ENCODE measurements around the gene OR6C76.
"Not testable (repeated sequence)": the region's sequence is repeated elsewhere in the genome, so short reads cannot be mapped to it uniquely, and the experiment has no call there.

The OR6C76 gene

DNA sequence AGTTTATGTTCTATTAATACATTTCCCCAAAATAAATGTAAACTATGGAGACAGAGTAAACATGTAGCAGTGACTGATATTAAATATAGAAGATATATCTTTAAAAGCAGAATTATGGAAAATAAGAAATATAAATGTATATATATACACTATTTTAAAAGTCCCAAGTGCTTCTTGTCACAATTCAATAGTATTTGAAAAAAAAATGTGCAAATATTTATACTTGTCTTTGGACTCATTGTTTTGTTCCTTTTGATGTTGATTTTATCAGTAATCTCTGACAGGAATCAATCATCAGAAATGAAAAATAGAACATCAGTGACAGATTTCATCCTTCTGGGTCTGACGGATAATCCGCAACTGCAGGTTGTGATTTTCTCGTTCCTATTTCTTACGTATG lies at the start of gene OR6C76:
OR6C76 (plus strand) TSS at position 301 of the 400 bp plus-strand sequence; CDS start at position 301, 0 bp downstream.
- TF ChIP-seq, protein P1, sequence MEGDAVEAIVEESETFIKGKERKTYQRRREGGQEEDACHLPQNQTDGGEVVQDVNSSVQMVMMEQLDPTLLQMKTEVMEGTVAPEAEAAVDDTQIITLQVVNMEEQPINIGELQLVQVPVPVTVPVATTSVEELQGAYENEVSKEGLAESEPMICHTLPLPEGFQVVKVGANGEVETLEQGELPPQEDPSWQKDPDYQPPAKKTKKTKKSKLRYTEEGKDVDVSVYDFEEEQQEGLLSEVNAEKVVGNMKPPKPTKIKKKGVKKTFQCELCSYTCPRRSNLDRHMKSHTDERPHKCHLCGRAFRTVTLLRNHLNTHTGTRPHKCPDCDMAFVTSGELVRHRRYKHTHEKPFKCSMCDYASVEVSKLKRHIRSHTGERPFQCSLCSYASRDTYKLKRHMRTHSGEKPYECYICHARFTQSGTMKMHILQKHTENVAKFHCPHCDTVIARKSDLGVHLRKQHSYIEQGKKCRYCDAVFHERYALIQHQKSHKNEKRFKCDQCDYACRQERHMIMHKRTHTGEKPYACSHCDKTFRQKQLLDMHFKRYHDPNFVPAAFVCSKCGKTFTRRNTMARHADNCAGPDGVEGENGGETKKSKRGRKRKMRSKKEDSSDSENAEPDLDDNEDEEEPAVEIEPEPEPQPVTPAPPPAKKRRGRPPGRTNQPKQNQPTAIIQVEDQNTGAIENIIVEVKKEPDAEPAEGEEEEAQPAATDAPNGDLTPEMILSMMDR (IDR thresholded peaks at IDR 0.05; ENCODE audit: low read depth, low read length): no peak
- in situ Hi-C loops (cut with HindIII; ENCODE audit: low sequenced_read_pairs): no loop called here
- no peak for DNase-seq (ENCODE audit: low read depth, low spot score)
- no peak within 1 kb of the TSS for H3K4me3 ChIP-seq (ENCODE audit: low read depth, low read length)

DNA sequence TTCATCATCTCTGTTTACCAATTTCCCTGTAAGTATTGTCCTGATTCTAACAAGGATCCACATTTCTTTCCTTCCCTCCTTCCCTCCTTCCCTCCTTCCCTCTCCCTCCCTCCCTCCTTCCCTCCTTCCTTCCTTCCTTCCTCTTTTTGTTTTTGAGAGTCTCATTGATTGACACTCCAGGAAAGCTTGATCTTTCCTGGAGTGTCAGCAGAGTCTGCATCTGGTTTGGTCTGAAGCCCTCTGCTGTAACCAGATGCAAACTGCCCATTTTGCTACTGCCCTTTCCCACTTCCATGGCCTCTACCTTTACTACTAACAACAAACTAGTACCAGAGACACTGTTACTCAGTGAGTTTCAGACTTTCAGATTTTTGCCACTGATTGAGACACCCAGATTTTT lies 40.2 kb upstream of the OR6C76 start:
- no peak overlapping the region for H3K4me3 ChIP-seq (ENCODE audit: low read depth, low read length)
- in situ Hi-C loops (cut with HindIII; ENCODE audit: low sequenced_read_pairs): no loop called here
- TF ChIP-seq, protein P1 (IDR thresholded peaks at IDR 0.05; ENCODE audit: low read depth, low read length): no peak
- DNase-seq (ENCODE audit: low read depth, low spot score): no peak

DNA sequence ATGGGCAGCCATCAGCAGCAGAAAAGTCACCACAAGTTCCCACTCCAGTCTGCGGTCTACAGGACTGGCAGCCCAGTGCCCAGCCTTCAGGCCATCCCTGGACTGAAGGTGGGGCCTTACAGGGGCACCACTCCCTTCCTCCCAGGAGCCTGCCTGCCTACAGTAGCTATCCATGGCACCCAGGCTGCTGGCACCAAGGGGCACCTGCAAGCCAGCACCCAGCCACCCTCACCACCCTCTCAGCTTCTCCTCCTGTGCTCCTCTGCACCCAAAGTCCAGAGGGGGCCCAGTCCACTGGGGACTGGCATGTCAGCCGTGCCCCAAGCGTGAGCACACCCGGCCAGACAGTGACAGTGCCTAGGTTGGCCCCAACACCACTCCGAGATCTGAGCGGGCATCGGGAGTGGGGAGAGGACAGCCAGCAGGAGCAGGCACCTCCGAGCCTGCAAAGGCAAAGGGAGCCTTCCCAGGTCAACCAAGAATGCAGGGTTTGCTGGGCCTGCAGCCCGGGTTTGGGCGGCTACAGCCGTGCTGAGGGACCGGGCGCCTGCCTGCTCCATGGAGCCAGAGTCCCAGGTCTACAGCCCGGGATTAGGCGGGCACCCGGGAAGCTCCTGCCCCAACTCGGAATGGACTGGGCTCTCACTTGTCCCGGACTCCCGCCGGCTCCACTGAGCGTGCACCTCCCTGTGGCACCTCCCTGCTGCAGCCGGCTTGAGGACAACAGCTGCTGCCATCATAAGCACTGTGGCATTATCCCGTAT lies 33.8 kb upstream of the OR6C76 start:
- in situ Hi-C loops (cut with HindIII; ENCODE audit: low sequenced_read_pairs): no loop called here
- H3K4me3 ChIP-seq (ENCODE audit: low read depth, low read length): no peak overlapping the region
- DNase-seq (ENCODE audit: low read depth, low spot score): no peak
- TF ChIP-seq, protein P1 (IDR thresholded peaks at IDR 0.05; ENCODE audit: low read depth, low read length): no peak

DNA sequence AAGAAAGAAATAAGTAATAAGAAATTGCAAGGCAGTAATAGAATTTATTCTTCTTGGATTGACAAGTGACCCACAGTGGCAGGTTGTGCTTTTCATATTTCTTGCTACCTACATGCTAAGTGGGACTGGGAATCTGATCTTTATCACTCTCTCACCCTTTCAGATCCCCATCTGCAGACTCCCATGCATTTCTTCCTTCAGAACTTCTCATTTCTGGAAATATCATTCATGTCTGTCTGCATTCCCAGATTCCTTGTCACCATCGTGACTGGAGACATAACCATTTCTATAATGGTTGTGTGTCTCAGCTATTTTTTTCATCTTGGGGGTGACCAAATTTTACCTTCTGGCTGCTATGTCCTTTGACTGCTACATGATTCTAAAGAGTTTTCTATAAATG lies 29.7 kb upstream of the OR6C76 start:
- TF ChIP-seq, protein P1 (IDR thresholded peaks at IDR 0.05; ENCODE audit: low read depth, low read length): no peak
- H3K4me3 ChIP-seq (ENCODE audit: low read depth, low read length): no peak overlapping the region
- DNase-seq (ENCODE audit: low read depth, low spot score): no peak
- in situ Hi-C loops (cut with HindIII; ENCODE audit: low sequenced_read_pairs): no loop called here

DNA sequence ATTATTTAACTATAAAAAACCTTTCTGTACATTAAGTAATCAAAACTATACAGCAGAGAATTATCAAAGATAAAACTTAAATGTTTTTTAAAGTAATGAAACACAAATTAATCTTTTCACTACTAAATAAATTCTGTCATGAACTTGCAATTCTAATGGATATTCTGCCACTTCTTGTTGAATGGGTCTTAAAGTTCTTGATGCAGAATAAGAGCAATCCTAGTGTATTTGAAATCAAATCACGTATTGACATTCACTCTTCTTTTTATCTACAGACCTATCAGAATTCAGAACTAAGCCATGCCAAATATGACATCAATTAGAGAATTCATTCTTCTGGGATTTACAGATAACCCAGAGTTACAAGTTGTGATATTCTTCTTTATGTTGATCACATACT lies 25.8 kb upstream of the OR6C76 start, which contains the start of gene OR6C65:
OR6C65 (plus strand) TSS at position 301 of the 400 bp plus-strand sequence; CDS start at position 301, 0 bp downstream.
- no peak for DNase-seq (ENCODE audit: low read depth, low spot score)
- in situ Hi-C loops (cut with HindIII; ENCODE audit: low sequenced_read_pairs): no loop called here

DNA sequence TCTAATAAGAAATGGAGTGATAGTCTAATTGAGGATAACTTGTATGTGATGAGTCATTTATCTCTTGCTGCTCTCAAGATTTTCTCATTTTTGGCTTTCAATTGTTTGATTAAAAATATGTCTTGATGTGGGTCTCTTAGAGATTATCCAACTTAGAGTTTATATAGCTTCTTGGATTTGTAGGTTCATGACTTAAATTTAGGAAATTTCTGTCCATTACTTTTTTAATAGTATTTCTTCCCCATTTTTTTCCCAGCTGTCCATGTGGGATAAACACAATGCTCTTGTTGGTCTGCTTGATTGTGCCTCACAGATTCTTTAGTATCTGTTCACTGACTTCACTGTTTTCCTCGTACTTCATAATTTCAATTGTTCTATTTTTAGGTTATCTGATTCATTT lies 18.2 kb upstream of the OR6C76 start:
- in situ Hi-C loops (cut with HindIII; ENCODE audit: low sequenced_read_pairs): no loop called here
- H3K4me3 ChIP-seq (ENCODE audit: low read depth, low read length): no peak overlapping the region
- DNase-seq (ENCODE audit: low read depth, low spot score): no peak
- TF ChIP-seq, protein P1 (IDR thresholded peaks at IDR 0.05; ENCODE audit: low read depth, low read length): no peak

More for the DNA sequence above, 25.8 kb upstream of the OR6C76 start, which contains the start of gene OR6C65:
- TF ChIP-seq, protein P1 (IDR thresholded peaks at IDR 0.05; ENCODE audit: low read depth, low read length): no peak
- no peak within 1 kb of the TSS for H3K4me3 ChIP-seq (ENCODE audit: low read depth, low read length)

DNA sequence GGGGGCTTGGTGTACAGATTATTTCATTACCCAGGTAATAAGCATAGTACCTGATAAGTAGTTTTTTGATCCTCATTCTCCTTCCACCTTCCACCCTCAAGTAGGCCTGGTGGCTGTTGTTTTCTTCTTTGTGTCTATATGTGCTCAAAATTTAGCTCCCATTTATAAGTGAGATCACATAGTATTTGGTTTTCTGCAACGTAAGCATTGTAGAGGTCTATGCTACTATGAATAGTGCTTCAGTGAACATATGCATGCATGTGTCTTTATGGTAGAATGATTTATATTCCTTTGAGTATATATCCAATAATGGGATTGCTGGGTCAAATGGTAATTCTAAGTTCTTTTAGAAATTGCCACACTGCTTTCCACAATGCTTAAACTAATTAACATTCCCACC lies 16.9 kb upstream of the OR6C76 start:
- H3K4me3 ChIP-seq (ENCODE audit: low read depth, low read length); DNase-seq (ENCODE audit: low read depth, low spot score); in situ Hi-C loops (cut with HindIII; ENCODE audit: low sequenced_read_pairs): not testable (repeated sequence)

DNA sequence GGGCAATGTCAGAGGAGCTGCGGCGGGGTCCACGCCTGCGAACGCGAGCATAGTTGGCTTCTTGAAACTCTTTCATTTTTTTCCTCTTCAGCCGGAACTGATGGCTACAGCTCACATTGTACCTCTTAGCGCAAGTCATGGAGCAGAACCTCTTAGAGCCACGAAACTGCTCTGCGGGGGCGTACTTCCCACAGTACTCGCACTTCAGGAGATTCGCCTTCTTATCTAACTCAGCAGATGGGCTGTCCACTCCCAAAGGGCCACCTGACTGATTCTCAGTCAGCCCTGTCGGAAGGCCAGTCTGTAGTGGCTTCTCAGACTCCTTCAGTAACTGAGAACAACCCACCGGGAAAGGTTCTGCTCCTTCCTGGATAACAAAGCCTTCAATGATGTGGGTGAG lies 13.9 kb upstream of the OR6C76 start:
- DNase-seq (ENCODE audit: low read depth, low spot score); H3K4me3 ChIP-seq (ENCODE audit: low read depth, low read length); in situ Hi-C loops (cut with HindIII; ENCODE audit: low sequenced_read_pairs): not testable (repeated sequence)

DNA sequence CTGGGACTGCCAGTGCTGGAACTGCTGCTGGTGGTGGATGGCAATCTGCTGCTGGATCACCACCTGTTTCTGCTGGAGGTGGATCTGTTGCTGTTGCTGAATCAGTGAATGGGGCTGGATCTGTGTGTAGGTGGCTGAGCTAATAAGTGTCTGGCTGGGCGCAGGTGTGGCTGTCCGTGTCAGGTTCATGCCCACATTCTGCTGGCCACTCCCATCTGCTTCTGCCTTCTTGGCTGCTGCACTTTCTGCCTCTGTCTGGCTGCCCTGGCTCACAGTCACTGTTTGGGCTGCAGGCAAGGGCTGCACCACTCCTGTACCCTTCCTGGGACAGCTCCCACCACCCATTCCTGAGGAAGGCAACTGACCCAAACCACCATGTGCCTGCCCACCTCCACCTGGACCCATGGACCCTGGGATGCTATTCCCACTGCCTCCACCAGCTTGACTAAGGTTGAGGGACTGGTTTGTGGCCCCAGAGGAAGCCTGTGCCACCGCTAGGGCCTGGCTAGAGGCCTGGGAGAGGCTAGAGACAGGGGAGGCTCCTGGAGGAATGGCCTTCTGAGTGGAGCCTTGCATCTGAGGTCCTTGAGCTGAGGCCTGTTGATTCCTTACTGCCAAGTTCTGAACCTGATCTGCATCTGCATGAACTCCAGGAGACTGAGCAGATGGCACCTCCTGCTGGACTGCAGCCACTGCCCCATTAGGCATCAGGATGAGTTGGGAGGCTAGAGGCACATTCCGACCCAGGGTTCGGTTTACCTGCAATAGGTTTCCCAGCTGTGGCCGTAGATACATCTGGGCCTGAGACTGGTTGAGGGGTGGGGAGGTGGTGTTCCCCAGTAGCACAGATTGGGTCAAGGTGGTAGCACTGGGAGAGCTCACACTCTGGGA lies 12.3 kb upstream of the OR6C76 start:
- in situ Hi-C loops (cut with HindIII; ENCODE audit: low sequenced_read_pairs); H3K4me3 ChIP-seq (ENCODE audit: low read depth, low read length); DNase-seq (ENCODE audit: low read depth, low spot score): not testable (repeated sequence)

DNA sequence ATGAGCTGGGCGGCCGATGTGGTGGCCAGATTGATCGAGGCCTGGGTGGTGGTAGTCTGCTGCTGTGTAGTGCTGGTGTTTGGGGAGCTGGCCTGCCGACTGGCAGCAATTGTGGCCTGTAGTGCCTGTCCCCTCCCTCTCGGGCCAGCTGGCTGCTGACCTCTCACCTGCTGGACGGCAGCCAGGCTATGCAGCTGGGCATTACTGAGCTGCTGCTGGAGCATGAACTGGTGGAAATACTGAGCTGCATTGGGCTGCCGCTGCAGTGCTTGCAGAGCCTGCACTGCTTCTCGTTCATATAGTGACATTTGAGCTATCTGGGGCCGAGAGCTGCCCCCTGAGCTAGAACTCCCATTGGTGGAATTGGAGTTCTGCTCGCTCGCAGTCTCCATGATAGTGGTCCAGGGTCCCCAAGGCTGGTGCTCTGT lies 11.6 kb upstream of the OR6C76 start:
- H3K4me3 ChIP-seq (ENCODE audit: low read depth, low read length); DNase-seq (ENCODE audit: low read depth, low spot score); in situ Hi-C loops (cut with HindIII; ENCODE audit: low sequenced_read_pairs): not testable (repeated sequence)
